HG03521 (cell line): ENCODE data around the gene HUNK.
"Not testable (repeated sequence)": the region's sequence is repeated elsewhere in the genome, so short reads cannot be mapped to it uniquely, and the experiment has no call there.

ENCODE experiments used
- ATAC-seq: cut with Tn5 transposase; IDR thresholded peaks from one replicate; pipeline ENCODE4 v1.9.1; 2021; ENCODE audit warnings: mild to moderate bottlenecking, moderate library complexity; ENCODE audit not compliant: unreplicated experiment

The HUNK gene

DNA sequence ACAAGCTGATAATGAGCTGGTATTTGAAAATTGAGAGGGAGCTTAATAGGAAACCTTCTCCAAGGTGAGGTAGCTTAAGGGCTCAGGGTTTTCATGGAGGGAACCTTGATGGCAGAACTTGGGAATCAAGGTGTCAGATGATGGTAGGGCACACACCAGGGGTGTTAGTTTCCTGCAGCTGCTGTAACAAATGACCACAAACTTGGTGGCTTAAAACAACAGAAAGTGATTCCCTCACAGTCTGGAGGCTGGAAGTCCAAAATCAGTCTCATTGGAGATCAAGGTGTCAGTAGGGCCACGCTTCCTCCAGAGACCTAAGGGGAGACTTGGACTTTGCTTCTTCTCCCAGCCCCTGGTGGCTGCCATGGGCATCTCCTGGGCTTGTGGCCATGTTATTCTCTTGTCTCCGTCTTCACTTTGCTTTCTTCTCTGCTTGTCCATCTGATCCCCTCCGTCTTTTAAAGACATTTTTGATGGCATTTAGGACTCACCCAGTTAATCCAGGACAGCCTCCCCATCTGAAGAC is 45.5 kb downstream of the HUNK start:
- no peak for ATAC-seq

GRCh38 chr21:31920275-31920674 is 47.5 kb downstream of the HUNK start:
- no peak for ATAC-seq

- ATAC-seq: no peak
Observed at GRCh38 chr21:31921079-31921478, 48.3 kb downstream of the HUNK start.

GRCh38 chr21:31922881-31923280 is 50.1 kb downstream of the HUNK start:
- ATAC-seq: no peak

GRCh38 chr21:31923756-31924155 is 50.9 kb downstream of the HUNK start:
- ATAC-seq: no peak

DNA sequence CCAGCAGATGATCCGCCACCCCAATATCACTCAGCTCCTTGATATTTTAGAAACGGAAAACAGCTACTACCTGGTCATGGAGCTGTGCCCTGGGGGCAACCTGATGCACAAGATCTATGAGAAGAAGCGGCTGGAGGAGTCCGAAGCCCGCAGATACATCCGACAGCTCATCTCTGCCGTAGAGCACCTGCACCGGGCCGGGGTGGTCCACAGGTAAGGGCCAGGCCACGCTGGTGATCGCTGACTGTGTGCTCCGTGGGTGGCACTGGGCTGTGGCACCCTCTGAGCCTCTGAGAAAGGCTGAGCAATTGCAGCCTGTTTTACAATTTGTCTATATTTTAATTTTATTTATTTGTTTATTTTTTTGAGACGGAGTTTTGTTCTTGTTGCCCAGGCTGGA is 51.7 kb downstream of the HUNK start:
- ATAC-seq: no peak

DNA sequence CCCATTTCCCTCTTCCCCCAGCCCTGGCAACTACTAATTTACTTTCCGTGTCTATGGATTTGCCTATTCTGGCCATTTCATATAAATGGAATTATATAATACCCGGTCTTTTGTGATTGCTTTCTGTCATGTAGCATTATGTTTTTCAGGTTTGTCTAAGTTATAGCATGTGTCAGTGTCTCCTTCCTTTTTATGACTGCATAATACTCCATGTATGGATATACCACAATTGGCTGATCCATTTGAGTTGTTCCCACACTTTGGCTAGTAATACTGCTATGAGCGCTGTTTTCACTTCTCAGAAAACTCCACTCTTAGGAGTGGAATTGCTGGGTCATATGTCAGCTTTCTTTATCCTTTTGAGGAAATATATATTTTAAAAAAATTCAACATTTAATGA is 53.7 kb downstream of the HUNK start:
- no peak for ATAC-seq

DNA sequence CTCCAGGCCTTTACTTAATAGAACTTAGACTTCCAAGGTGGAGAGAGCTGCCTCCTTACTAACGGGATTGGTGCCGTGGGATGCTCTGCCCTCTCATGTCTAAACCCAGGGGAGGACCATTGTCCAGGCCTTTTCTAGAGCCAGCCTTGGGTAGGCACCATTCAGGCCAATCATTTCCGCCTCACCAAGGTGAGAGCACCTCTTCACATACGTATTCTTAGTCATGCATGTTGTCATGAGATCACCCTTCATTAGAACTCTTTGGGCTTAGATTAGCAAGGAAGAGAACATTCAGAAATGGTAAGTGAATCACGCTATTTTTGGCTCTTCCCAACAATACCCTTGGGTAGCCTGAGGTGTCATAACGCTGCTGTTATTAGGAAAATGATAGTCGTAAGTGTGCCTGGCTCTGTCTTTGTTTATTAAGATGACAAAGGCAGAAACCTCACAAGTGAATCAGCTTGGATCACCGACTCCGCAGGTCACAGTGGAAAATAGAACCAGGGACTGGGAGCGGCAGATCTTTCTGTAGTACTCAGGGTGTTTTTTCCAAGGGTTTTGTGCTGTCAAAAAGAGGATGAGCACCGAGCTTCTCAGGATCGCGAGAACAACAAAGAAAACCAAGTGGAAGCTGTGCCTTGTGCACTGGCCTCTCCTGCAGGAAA is 55.0 kb downstream of the HUNK start:
- ATAC-seq: no peak

DNA sequence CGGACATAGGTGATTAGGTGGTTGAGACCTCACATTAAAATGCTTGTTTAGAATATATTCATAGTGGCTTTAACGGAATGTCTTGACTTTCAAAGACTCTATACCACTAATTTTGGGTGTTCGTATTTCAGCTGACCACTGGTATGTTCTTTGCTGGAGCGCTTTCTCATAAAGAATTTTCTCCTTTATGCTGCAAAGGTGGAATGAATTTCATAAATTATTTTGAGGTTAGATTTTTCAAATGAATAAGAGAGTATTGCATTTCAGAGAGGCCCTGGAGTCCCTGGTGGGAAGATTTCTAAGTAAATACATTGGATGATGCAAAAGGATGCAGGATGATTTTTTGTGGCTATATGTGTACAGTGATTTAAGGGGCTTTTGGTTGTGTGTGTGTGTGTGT is 55.8 kb downstream of the HUNK start:
- ATAC-seq: no peak

GRCh38 chr21:31929548-31929947 is 56.7 kb downstream of the HUNK start:
- no peak for ATAC-seq

- no peak for ATAC-seq
Observed at GRCh38 chr21:31930001-31930400, 57.2 kb downstream of the HUNK start.

DNA sequence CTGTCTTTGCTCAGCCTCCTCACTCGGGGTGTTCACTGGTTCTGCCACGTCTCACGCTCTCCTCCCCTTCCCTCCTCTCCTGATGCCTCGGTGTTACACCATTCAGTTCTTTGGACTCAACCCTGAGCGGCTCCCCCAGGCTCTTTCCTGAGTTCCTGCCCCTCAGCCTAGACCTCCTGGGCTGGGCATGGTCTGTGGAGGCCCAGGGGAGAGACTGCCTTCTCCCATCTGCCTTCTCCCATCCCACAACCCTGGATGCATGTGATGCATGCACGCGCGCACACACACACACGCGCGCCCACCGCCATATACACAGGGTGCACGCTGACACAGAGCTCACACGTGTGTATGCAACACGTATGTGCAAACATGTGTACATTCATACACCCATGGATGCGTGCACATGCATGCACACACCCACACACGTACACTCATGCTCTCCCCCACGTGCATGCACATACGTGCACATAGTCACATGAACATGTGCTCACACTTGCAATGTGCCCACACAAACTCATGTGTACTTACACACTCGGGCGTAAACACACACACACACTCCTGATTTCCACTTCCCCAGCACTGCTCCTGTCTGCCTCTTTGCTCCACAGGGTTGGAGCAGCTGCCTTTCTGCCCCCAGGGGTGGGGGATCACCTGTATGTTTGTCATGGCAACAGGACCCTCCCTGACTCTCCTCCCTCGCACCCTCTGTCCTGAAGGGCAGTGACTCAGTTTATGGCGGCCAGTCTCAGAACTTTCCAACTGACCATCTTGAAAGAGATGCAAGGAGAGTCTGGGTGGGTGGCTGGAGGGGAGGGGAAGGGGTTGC is 59.0 kb downstream of the HUNK start:
- no peak for ATAC-seq

DNA sequence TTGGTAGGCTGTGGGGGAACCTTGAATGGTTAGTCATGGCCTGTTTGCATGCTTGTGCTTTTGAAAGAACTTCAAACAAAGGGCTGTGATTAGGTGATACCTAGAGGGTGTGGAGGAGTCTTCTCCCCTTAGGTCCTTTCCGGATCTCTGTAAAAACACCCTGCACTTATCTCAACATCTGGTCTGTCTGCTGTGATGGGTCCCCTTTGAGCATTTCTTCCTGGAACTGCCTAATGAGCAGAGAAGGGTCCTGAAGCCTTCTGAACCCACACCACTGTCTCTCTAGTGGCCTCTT is 59.6 kb downstream of the HUNK start:
- no peak for ATAC-seq

- no peak for ATAC-seq
Observed at GRCh38 chr21:31937303-31937702, 64.5 kb downstream of the HUNK start.

DNA sequence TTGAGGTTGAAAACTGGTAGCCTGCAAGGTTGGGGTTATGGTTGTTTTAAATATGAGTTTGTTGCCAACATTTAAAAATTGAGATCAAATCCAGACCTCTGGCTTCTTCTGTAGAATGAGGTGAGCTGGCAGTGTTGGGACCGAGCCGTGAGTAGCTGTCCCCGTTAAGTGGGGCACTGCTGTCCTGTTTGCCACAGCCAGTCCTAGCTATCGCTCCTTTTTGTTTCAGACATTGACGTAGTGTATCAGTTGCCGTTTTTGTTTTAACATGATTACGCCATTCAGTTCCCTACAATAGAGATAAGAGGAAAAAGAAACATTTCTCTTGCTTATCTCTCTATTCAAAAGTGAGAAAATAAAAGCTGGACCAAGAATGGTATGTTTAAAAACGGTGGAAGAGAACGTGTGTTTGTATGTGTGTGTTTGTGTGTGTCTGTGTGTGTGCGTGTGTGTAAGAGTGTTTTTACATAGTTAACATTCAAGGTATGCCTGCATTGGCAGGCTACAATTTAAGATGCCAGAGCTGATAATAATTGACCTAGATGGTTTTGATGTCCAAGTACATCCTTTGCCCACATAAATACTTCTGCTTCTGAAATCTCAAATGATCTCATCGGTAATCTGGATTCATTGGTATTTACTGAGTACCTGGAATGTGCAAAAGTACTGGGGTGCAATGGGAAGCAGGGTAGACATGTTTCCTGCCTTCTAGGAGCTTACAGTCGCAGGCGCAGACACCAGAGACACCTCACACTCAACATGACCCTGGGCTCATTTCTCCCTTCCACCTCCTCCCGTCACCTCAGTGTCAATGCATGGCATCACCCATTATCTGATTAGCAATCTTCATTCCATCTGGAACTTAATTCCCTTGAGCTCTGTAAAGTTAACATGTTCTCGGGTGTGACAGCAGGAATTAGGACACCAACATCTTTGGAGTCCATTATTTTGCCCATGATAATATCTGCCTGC is 65.8 kb downstream of the HUNK start:
- ATAC-seq: no peak

GRCh38 chr21:31941694-31942093 is 68.9 kb downstream of the HUNK start:
- no peak for ATAC-seq

GRCh38 chr21:31943561-31943960 is 70.7 kb downstream of the HUNK start:
- no peak for ATAC-seq

- ATAC-seq: no peak
Observed at GRCh38 chr21:31945141-31945540, 72.3 kb downstream of the HUNK start.

DNA sequence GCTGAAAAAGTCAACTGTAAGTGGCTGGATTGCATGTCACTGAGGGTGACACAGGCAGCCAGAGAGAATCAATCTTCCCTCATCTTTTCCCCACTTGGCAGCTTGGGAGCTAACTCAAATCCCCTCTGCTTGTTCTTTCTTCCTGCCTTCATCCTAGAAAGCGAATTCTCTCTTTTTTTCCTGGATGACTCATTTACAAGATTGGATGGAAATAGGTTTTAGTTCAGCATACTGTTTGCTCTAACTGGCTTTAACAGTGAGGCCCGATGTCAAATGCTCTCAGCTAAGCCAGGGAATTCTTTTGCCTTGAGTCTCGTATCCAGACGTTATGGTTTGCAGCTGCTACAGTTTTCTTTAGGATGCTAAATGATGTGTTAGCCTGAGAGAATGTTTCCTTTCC is 72.7 kb downstream of the HUNK start:
- no peak for ATAC-seq

DNA sequence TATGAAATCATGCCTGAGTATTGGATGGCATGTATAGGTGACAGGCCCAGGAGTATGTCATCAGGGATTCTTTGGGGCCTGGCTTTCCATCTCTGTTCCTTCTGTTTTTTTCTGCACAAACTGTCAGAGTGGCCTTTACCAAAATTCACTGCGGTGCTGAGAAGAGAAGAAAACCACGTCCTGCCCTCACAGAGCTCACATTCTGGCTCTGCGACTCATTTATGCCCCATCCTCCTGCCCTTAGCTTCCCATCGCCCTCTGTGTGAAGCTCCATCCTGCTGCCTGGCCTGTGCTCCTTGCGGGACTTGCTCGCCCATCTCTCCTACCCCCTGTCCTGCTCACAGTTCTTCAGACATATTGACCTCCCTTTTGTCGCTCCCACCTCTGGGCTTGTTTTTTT is 73.4 kb downstream of the HUNK start:
- ATAC-seq: no peak

- not testable (repeated sequence) for ATAC-seq
Observed at GRCh38 chr21:31946876-31947550, 74.2 kb downstream of the HUNK start.
